Measurements from ENCODE around the gene RASGRP1.

RASGRP1 gene

DNA sequence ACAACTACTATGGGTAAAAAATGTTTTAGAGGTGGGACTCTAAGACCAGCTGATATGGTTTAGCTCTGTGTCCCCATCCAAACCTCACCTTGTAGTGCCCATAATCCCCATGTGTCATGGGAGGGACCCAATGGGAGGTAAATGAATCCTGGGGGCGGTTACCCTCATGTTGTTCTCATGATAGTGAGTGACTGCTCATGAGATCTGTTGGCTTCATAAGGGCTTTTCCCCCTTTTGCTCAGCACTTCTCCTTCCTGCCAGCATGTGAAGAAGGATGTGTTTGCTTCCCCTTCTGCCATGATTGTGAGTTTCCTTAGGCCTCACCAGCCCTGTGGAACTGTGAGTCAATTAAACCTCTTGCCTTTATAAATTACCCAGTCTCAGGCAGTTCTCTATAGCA is 65.0 kb downstream of the RASGRP1 start:
- no peak for DNase-seq

DNA sequence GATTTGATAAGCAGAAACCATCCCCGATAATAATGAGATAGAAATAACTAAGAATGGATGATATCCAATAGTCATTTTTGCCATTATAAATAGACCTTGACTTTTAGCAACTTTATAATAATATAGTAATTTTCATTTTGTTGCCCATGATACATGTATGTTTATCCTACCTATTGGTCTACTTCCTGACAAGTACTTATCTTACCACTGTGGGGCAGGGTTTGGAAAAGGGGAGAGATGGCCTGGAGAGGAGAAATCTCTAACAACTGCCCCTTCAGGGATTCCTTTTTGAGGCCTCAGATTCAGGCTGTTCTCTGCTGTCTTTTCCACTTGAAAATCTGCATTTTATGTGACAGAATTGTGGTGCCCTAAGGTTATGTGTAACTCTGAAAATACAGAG is 68.5 kb downstream of the RASGRP1 start:
- no peak for DNase-seq

DNA sequence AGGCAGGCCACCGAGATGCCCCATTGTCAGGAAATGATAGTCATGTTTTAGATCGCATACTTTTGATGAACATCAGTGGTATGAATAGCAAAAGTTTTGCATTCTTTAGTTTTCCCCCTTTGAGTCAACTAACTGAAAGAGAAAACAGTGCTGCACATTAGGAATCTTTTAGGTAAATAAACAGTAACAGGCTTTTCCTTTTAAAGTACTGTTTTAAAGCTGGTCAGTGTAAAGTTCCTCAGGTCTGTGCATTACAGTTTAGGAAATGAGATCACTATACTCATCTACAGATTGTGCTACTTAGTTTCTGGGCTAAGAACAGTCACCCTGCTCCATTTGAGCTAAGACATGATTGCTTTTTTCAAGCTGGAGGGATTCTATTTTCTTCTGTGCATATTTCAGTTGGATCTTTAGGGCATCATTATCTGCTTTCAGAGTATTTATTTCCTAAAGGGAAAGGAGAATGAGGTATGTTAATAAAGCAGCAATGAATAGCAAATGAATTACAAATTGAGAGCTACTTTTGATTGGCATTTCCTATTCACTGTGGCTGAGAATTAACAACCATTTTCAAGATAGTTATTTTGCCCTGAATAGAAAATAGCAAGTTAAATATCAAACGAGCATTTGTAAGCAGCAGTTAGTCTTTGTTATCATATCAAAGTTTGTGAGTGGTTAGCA is 74.2 kb downstream of the RASGRP1 start:
- no peak for DNase-seq

DNA sequence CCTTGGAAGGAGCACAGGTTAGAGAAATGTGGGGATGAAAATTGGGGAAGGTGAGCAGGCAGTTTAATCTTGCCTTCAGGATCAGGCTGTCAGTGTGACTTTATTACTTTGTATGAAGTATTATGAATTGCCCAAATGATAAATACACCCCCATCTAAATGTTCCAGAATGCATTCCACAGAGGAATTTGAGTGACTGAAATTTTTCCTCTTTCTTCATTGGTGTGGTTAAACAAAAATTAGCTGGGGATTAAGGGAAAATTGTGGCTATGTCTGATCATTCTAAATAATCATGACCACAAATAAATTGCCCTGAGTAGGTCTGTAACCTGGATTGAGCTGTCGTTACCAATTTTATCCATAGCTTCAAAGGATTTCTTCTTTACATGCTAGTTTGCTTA is 77.2 kb downstream of the RASGRP1 start:
- no peak for DNase-seq

DNA sequence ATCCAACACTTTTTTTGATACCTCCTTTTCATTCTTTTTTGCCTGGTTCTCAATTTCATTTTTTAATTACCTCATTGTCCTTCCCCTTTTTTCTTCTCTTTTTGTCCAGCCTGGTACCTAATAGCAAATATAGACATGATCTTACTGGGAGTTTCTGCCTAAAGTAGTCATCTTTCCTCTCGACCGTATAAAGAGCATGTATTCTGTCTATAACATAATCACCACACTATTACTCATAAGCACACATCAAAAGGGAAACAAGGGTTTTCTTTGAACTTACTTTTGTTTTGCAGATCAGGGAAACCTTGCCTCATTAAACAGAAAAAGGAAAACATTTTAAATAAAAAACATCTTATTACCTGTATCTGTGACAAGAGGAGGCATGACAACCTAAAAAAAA is 77.7 kb downstream of the RASGRP1 start:
- no peak for DNase-seq

DNA sequence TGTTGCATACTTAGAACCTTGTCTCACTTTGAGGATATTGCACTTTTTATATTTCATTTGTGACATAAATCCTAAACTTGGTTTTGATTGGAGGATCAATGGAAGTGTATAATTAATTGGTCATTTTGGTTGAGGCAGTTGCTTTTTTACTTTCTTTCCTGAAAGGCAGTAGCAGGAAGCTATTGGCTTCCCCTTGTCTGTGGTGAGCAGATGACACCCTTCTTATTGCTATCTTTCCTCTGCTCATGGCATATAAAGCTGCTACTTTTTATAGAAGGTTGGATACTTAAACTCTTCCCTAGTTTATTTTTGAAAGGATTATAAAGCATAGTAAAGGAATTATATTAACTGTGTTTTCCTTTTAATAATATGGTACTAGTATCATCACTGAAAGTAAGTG is 82.0 kb downstream of the RASGRP1 start:
- DNase-seq, result no peak

DNA sequence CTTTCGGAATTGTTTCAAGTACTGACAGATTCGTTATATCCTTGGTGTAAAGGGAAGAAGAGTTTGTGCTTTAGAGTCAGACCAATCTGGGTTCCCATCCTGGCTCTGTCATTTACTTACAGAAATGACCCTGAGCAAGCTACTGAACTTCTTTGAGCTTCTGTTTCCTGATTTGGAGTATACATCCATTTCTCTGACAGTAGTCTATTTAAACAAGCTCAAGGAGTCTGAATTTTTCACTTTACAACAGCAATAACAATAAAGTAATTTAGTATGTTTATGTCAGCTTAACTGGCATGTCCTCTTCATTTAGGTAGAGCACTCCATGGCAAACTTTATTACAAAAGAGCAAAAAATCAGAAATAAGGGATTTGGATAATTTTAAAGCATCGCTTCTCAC is 82.9 kb downstream of the RASGRP1 start:
- DNase-seq, result no peak

DNA sequence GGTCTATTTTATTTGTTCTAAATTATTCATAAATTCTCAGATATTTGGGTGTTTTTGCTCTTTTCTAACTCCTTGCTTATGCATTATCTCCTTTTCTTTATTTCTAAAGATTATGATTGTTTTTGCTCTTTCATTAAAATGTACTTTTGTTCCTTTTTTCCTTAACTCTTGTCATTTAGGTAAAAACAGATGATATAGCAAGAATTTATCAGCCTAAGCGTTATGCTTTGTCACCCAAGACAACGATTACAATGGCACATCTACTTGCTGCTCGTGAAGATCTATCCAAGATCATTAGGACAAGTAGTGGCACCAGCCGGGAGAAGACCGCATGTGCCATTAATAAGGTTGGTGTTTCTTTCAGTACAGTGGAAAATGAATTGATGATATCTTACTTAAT is 83.5 kb downstream of the RASGRP1 start:
- no peak for DNase-seq

DNA sequence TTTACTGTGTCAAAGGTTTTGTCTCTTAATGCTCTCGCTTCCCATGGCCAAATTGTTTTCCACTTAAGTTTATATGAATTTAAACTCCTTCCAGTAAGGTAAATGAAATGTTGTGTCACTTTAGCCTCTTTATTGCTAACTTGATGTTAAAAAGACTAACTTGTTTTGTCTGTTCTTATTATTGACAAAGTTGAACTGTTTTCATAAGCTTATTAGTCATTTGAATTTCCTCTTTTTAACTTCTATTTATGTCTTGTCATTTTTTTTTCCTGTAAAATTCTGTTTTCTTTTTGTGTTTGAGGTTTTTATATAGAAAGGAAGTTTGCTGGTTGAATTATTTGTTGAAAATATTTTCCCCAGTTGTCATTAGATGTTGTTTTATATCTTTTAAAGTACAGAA is 84.9 kb downstream of the RASGRP1 start:
- no peak for DNase-seq

DNA sequence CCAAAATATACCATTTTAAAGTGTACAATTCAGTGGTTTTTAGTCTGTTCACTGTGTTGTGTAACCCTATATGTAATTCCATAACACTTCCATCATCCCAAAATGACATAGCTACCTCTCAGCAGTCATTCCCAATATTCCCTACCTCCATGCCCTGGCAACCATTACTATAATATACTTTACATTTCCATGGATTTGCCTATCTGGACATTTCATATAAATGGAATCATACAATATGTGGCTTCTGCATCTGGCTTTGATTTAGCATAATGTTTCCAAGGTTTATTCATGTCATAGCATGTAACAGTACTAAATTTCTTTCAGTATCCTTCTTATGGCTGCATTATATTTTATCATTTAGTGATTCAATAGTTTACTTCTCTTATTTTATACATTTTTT is 85.3 kb downstream of the RASGRP1 start:
- DNase-seq, result no peak

DNA sequence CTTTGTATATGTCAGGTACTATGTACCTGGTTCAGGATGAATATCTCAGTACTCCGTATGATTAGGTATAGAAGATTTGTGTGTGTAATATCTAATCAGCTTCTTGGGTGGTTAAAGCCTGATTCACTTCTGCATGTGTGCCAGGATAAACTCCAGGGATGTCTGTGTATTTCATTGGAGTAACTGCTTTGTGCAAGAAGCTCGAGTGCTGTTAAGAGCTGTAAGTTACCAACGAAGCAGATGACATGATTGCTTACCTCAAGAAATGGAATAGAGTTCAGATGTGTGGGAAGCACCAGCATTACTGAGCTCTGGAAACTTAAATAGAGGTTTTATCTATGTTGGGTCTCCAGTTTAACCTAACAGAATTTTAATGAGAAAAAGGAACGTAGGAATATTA is 87.0 kb downstream of the RASGRP1 start:
- no peak for DNase-seq

DNA sequence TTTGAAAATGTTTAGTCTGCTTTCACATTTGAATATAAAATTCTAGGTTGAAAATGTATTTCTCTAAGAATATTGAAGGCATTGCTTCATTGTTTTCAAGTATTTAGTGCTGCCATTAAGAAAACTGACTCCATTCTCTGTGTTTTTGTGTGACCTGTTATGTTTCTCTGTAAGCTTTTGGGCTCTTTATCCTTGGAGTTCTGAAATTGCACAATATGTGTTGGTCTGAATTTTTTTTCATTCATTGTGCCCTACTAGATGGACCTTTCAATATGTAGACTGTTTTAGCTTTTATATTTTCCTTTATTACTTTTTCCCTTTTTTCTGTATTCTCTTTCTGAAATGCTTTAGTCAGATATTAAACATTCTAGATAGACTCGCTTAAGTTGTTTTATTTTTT is 88.5 kb downstream of the RASGRP1 start:
- DNase-seq, result no peak

DNA sequence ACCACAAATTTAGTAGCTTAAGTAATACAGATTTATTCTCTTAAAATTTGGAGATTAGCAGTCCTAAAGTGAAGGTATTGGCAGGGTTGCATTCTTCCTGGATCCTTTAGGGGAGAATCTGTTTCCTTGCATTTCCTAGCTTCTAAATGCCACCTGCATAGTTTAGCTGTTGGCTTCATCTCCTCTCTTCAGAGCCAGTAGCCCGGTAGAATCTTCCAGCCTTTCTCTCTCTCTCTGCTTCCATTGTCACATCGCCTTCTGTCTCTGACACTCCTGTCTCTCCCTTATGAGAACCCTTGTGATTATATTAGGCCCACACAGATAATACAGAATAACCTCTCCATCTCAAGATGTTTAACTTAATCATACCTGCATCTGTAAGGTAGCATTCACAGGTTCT is 89.3 kb downstream of the RASGRP1 start:
- no peak for DNase-seq

DNA sequence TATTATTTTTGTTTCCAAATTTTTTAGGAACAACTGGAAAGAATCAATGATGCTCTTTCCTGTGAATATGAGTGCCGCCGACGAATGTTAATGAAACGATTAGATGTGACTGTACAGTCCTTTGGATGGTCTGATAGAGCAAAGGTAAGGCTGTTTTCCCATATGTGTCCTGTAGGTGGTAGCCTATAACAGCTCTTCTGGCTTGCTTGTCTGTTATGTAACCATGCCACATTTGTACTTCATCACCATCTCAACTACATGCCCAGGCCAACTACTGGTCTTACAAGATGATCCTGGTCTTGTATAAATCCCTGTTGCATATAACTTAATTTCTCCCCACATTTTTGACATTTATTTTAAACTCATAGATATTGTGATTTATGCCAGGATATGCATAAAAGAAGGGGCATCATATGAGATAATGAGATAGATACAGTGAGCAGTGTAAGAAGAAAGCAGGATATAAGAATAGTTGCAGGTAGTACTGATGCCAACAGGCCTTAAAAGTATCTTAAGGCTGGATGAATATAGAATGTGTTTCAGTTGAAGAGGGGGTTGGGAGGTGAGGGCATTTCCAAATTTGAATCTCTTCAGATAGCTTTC is 90.4 kb downstream of the RASGRP1 start:
- DNase-seq, result peak; percentile 4

DNA sequence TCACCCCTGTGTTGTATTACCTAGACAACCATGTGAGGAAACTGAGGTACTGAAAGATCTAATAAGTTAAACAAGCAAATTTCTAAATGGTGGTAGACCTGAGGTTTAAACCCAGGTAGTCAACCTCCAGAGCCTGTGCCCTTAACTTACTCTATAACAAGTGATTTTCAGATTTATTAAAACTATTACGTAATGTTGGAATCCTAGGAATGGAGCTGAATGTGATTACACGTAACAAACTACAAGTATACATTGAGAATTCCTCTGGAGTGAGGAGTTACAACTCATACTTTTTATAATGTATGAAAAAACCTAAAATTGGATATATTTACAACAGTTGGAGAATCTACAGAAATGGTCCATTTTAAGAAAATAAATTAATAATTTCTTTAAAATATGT is 92.6 kb downstream of the RASGRP1 start:
- no peak for DNase-seq

DNA sequence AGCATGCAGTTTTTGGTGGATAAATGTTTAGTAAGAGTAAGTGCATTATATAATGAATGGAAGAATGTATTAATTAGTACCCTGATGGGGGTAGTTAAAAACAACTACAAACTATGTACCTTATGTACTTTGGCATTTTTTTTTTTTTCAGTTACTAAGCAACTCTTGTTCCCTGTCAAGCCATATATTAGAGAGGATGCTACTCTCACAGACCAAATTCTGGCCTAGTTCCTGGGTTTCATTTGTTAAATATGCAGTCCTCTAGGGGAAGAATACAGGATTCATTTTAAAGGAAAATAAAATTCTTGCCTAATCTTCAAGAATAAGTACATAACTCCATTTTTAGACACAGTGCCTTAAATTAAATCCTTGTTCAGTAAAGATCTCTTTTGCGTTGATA is 93.8 kb downstream of the RASGRP1 start:
- no peak for DNase-seq

DNA sequence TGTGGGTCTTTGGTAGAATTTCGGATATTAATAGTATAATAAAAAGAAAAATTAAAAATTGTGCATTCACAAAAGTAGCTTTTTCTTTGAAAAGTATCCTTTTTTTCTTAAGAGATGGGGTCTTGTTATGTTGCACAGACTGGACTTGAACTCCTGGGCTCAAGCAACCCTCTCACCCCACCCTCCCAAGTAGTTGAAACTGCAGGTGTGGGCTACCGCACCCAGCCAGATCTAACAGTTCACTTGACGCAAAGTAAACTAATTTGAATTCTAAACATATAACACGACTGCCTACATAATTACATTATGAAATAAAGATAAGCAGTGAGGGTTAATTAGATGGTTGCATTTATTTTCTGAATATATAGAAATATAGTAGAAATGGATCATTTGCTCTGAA is 99.9 kb downstream of the RASGRP1 start:
- DNase-seq, result no peak

DNA sequence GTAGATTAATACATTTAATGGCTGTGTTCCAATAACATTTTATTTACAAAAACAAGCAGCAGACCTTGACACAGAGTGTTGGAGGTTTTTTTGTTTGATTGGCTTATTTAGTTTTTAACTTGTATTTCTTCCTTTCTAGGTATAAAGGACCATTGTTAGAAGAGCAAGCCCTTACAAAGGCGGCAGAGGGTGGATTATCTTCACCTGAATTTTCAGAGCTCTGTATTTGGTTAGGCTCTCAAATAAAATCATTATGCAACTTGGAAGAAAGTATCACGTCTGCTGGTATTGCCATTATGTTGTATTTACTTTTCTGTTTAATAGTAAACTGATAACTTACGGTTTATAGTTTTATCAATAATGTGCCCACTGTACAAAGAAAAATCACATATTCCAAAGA is 100.7 kb downstream of the RASGRP1 start:
- peak; percentile 22 for DNase-seq

DNA sequence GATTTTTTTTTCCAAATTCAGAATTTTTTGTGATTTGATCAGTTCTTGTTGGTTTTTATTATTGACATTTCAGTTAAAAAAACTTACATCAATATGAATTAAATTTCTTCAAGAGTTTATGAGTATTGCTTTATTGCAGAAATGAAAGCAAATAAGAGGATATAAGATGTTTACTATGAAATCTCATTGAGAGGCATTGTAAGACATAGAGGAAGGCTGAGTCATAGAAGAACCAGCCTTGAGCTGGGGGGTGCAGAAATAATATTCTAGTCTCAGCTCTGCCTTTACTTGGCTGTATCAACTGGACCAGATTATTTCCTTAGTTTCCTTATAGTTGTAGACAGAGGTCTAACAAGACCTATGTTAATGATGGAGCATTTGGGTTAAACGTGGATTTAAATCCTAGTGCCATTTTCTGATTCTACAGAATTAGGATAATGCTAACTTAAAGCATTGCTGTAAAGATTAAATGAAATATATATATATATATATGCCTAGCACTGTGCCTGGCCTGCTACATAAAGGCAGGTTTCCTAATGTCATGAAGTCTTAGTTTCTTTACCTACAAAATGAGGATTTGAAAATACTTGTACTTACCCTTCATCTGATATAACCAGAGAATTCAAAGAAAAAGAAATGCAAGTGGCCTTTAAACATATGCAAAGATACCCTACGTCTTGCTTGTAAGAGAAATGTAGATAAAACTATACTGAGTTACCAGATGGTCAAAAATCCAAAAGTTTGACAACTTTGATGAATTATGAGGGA is 103.4 kb downstream of the RASGRP1 start:
- no peak for DNase-seq

DNA sequence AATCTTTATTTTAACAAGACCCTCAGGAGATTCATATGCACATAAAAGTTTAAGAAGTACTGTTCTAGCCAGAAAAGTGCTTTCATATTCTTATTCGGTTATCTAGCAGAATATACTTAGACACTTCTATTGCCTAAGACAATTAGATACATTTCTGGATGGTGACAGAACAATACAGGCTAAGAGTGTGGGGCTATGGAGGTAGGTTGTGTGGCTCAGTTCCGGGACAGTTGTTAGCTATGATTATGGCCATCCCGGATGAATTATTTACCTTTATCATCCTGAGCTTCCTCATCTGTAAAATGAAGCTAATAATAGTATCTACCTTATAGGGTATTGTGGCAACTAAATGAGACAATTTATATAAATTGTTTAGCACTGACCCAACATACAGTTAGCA is 104.1 kb downstream of the RASGRP1 start:
- no peak for DNase-seq

DNA sequence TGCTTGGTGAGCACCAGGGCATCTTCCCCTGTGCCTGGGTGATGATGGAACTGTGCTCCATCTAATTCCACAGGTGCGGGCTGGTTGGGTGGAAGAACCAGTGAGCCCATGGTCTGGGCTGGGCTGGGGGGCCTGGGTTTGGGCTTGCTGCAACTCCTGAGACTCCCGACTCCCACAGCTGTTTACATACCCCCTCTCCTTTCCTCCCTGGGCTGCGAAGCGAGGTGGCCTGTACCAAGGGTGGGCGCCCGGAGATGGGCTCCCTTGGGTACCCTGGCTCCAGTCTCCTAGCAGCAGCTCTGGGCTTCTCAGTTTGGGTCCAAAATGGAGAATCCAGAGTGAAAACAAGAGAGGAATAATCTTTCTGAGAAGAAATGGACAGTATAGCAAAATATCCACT is 105.1 kb downstream of the RASGRP1 start:
- DNase-seq, result no peak

DNA sequence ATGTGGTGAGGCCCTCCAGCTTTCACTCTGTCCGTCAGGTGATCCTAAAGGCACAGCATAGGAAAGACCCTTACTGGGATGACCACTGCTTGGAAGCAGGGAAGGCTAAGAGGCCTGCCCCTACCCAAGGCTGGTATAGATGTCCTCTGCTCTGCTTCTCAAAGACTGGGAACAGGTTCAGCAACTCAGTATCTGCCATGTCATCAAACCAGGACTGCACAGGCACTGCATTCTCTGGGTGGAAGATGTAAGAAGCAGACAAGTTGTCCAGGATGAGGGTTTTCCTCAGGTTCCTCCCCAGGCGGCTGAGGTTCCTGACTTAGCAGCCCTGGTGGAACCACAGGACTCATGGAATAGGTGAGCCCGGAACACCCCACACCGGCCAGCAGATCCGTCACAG is 106.0 kb downstream of the RASGRP1 start:
- DNase-seq, result no peak

DNA sequence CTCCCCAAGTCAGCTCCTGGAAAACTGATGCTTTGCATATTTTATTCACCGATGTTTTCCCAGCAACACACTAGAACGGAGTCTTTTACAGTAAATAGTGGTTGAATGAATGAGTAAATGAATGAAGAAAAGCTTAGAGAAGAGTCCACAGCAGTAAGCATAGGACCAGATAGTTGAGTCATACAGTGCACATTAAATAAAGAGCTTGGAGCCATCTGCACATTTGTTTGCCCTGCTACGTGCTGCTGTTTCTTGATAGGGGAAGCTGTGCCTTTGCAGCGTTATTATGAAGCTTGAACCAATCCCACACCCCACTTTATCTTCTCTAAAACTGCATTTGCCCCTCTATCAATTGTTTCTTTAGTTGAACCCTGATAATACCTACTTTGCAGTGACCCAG is 109.5 kb downstream of the RASGRP1 start:
- no peak for DNase-seq

DNA sequence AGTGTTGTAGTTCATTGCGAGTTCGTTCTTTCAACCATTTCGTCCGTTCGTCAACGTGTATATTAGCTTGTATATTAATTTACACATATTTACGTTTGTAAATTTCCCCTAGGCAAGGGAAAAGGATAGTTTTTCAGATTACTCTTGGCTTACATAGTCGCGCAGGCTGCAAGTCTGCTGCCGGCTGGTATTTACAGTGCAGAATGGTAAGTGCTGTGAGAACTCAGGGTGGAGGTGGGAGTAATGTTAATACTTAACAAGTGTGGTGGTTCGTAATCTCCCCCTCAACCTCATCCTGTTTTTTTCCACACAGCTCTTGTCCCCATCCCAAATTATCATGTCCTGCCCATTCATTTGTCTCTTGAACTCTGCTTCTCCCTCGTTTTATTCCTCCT is 109.9 kb downstream of the RASGRP1 start:
- DNase-seq, result no peak

All from NCI-H1105 (cell line).